Measurements from ENCODE around the gene FBXO7.

FBXO7 gene

GRCh38 chr22:32486656-32487390 is 12.2 kb downstream of the FBXO7 start:
- Histone ChIP-seq H3K27ac (ENCODE audit: low read depth, low read length) (no peak overlapping the region), H3K36me3 (ENCODE audit: control insufficient read depth in 1 of 2, insufficient read depth in 2 of 2, low read length in 2 of 2) (peaks cover 22 to 70% of the 10 kb centered on the region in 2 donors), H3K9me3 (ENCODE audit: control insufficient read depth in 1 of 2, low read length in 2 of 2) (no peaks in the 10 kb centered on the region), H3K4me1 (ENCODE audit: control insufficient read depth in 1 of 2, insufficient read depth in 2 of 2, low read length in 2 of 2) (peaks cover 6 to 14% of the 10 kb centered on the region in 2 donors), H3K9ac (ENCODE audit: low read depth in 1 of 2, low read length in 2 of 2) (no peak overlapping the region), H3K4me3 (ENCODE audit: low read depth in 1 of 2, low read length in 2 of 2) (no peak overlapping the region), H3K27me3 (ENCODE audit: control insufficient read depth in 1 of 2, insufficient read depth in 2 of 2, low read length in 2 of 2) (no peaks in the 10 kb centered on the region)

GRCh38 chr22:32487461-32487860 is 12.8 kb downstream of the FBXO7 start:
- Histone ChIP-seq H3K27me3 (ENCODE audit: control insufficient read depth in 1 of 2, insufficient read depth in 2 of 2, low read length in 2 of 2) (no peaks in the 10 kb centered on the region), H3K4me1 (ENCODE audit: control insufficient read depth in 1 of 2, insufficient read depth in 2 of 2, low read length in 2 of 2) (peaks cover 0 to 7% of the 10 kb centered on the region in 2 donors), H3K9me3 (ENCODE audit: control insufficient read depth in 1 of 2, low read length in 2 of 2) (no peaks in the 10 kb centered on the region), H3K36me3 (ENCODE audit: control insufficient read depth in 1 of 2, insufficient read depth in 2 of 2, low read length in 2 of 2) (peaks cover 29 to 76% of the 10 kb centered on the region in 2 donors), H3K9ac (ENCODE audit: low read depth in 1 of 2, low read length in 2 of 2) (no peak overlapping the region), H3K27ac (ENCODE audit: low read depth, low read length) (no peak overlapping the region), H3K4me3 (ENCODE audit: low read depth in 1 of 2, low read length in 2 of 2) (no peak overlapping the region)

- no peak overlapping the region for H3K9ac ChIP-seq (ENCODE audit: low read depth in 1 of 2, low read length in 2 of 2)
- H3K27ac ChIP-seq (ENCODE audit: low read depth, low read length): no peak overlapping the region
- H3K27me3 ChIP-seq (ENCODE audit: control insufficient read depth in 1 of 2, insufficient read depth in 2 of 2, low read length in 2 of 2): no peaks in the 10 kb centered on the region
- H3K4me3 ChIP-seq (ENCODE audit: low read depth in 1 of 2, low read length in 2 of 2): no peak overlapping the region
- no peaks in the 10 kb centered on the region for H3K9me3 ChIP-seq (ENCODE audit: control insufficient read depth in 1 of 2, low read length in 2 of 2)
- no peaks in the 10 kb centered on the region for H3K4me1 ChIP-seq (ENCODE audit: control insufficient read depth in 1 of 2, insufficient read depth in 2 of 2, low read length in 2 of 2)
- peaks cover 35 to 85% of the 10 kb centered on the region in 2 donors for H3K36me3 ChIP-seq (ENCODE audit: control insufficient read depth in 1 of 2, insufficient read depth in 2 of 2, low read length in 2 of 2)
These were observed 14.8 kb downstream of the FBXO7 start for GRCh38 chr22:32489377-32489776.

GRCh38 chr22:32490279-32490678 is 15.7 kb downstream of the FBXO7 start:
- Histone ChIP-seq H3K4me3 (ENCODE audit: low read depth in 1 of 2, low read length in 2 of 2) (no peak overlapping the region), H3K27ac (ENCODE audit: low read depth, low read length) (no peak overlapping the region), H3K9ac (ENCODE audit: low read depth in 1 of 2, low read length in 2 of 2) (no peak overlapping the region), H3K27me3 (ENCODE audit: control insufficient read depth in 1 of 2, insufficient read depth in 2 of 2, low read length in 2 of 2) (no peaks in the 10 kb centered on the region), H3K36me3 (ENCODE audit: control insufficient read depth in 1 of 2, insufficient read depth in 2 of 2, low read length in 2 of 2) (peaks cover 33 to 85% of the 10 kb centered on the region in 2 donors), H3K4me1 (ENCODE audit: control insufficient read depth in 1 of 2, insufficient read depth in 2 of 2, low read length in 2 of 2) (no peaks in the 10 kb centered on the region), H3K9me3 (ENCODE audit: control insufficient read depth in 1 of 2, low read length in 2 of 2) (no peaks in the 10 kb centered on the region)

GRCh38 chr22:32492111-32492510 is 17.5 kb downstream of the FBXO7 start:
- Histone ChIP-seq H3K4me1 (ENCODE audit: control insufficient read depth in 1 of 2, insufficient read depth in 2 of 2, low read length in 2 of 2) (no peaks in the 10 kb centered on the region), H3K27me3 (ENCODE audit: control insufficient read depth in 1 of 2, insufficient read depth in 2 of 2, low read length in 2 of 2) (no peaks in the 10 kb centered on the region), H3K27ac (ENCODE audit: low read depth, low read length) (no peak overlapping the region), H3K9ac (ENCODE audit: low read depth in 1 of 2, low read length in 2 of 2) (no peak overlapping the region), H3K36me3 (ENCODE audit: control insufficient read depth in 1 of 2, insufficient read depth in 2 of 2, low read length in 2 of 2) (peaks cover 25 to 84% of the 10 kb centered on the region in 2 donors), H3K9me3 (ENCODE audit: control insufficient read depth in 1 of 2, low read length in 2 of 2) (no peaks in the 10 kb centered on the region), H3K4me3 (ENCODE audit: low read depth in 1 of 2, low read length in 2 of 2) (no peak overlapping the region)

- Histone ChIP-seq H3K4me3 (ENCODE audit: low read depth in 1 of 2, low read length in 2 of 2) (no peak overlapping the region), H3K4me1 (ENCODE audit: control insufficient read depth in 1 of 2, insufficient read depth in 2 of 2, low read length in 2 of 2) (no peaks in the 10 kb centered on the region), H3K27ac (ENCODE audit: low read depth, low read length) (no peak overlapping the region), H3K9ac (ENCODE audit: low read depth in 1 of 2, low read length in 2 of 2) (no peak overlapping the region), H3K36me3 (ENCODE audit: control insufficient read depth in 1 of 2, insufficient read depth in 2 of 2, low read length in 2 of 2) (peaks cover 39 to 90% of the 10 kb centered on the region in 2 donors), H3K27me3 (ENCODE audit: control insufficient read depth in 1 of 2, insufficient read depth in 2 of 2, low read length in 2 of 2) (no peaks in the 10 kb centered on the region), H3K9me3 (ENCODE audit: control insufficient read depth in 1 of 2, low read length in 2 of 2) (no peaks in the 10 kb centered on the region)
These were observed 18.9 kb downstream of the FBXO7 start for GRCh38 chr22:32493551-32493950.

GRCh38 chr22:32494971-32495370 is 20.4 kb downstream of the FBXO7 start:
- Histone ChIP-seq H3K27me3 (ENCODE audit: control insufficient read depth in 1 of 2, insufficient read depth in 2 of 2, low read length in 2 of 2) (no peaks in the 10 kb centered on the region), H3K36me3 (ENCODE audit: control insufficient read depth in 1 of 2, insufficient read depth in 2 of 2, low read length in 2 of 2) (peaks cover 39 to 87% of the 10 kb centered on the region in 2 donors), H3K9ac (ENCODE audit: low read depth in 1 of 2, low read length in 2 of 2) (no peak overlapping the region), H3K4me1 (ENCODE audit: control insufficient read depth in 1 of 2, insufficient read depth in 2 of 2, low read length in 2 of 2) (no peaks in the 10 kb centered on the region), H3K4me3 (ENCODE audit: low read depth in 1 of 2, low read length in 2 of 2) (no peak overlapping the region), H3K27ac (ENCODE audit: low read depth, low read length) (no peak overlapping the region), H3K9me3 (ENCODE audit: control insufficient read depth in 1 of 2, low read length in 2 of 2) (no peaks in the 10 kb centered on the region)

- Histone ChIP-seq H3K4me3 (ENCODE audit: low read depth in 1 of 2, low read length in 2 of 2) (no peak overlapping the region), H3K27ac (ENCODE audit: low read depth, low read length) (no peak overlapping the region), H3K36me3 (ENCODE audit: control insufficient read depth in 1 of 2, insufficient read depth in 2 of 2, low read length in 2 of 2) (peaks cover 20 to 46% of the 10 kb centered on the region in 2 donors), H3K9ac (ENCODE audit: low read depth in 1 of 2, low read length in 2 of 2) (no peak overlapping the region), H3K27me3 (ENCODE audit: control insufficient read depth in 1 of 2, insufficient read depth in 2 of 2, low read length in 2 of 2) (no peaks in the 10 kb centered on the region), H3K4me1 (ENCODE audit: control insufficient read depth in 1 of 2, insufficient read depth in 2 of 2, low read length in 2 of 2) (no peaks in the 10 kb centered on the region), H3K9me3 (ENCODE audit: control insufficient read depth in 1 of 2, low read length in 2 of 2) (no peaks in the 10 kb centered on the region)
These were observed 25.1 kb downstream of the FBXO7 start for GRCh38 chr22:32499666-32500065.

- no peaks in the 10 kb centered on the region for H3K27me3 ChIP-seq (ENCODE audit: control insufficient read depth in 1 of 2, insufficient read depth in 2 of 2, low read length in 2 of 2)
- H3K4me3 ChIP-seq (ENCODE audit: low read depth in 1 of 2, low read length in 2 of 2): no peak overlapping the region
- no peaks in the 10 kb centered on the region for H3K4me1 ChIP-seq (ENCODE audit: control insufficient read depth in 1 of 2, insufficient read depth in 2 of 2, low read length in 2 of 2)
- H3K27ac ChIP-seq (ENCODE audit: low read depth, low read length): no peak overlapping the region
- H3K36me3 ChIP-seq (ENCODE audit: control insufficient read depth in 1 of 2, insufficient read depth in 2 of 2, low read length in 2 of 2): peaks cover 19 to 23% of the 10 kb centered on the region in 2 donors
- no peaks in the 10 kb centered on the region for H3K9me3 ChIP-seq (ENCODE audit: control insufficient read depth in 1 of 2, low read length in 2 of 2)
- no peak overlapping the region for H3K9ac ChIP-seq (ENCODE audit: low read depth in 1 of 2, low read length in 2 of 2)
These were observed 27.5 kb downstream of the FBXO7 start for GRCh38 chr22:32501836-32502752.

GRCh38 chr22:32509045-32509444 is 34.4 kb downstream of the FBXO7 start:
- Histone ChIP-seq H3K27ac (ENCODE audit: low read depth, low read length) (no peak overlapping the region), H3K4me3 (ENCODE audit: low read depth in 1 of 2, low read length in 2 of 2) (no peak overlapping the region), H3K27me3 (ENCODE audit: control insufficient read depth in 1 of 2, insufficient read depth in 2 of 2, low read length in 2 of 2) (no peaks in the 10 kb centered on the region), H3K36me3 (ENCODE audit: control insufficient read depth in 1 of 2, insufficient read depth in 2 of 2, low read length in 2 of 2) (no peaks in the 10 kb centered on the region), H3K9me3 (ENCODE audit: control insufficient read depth in 1 of 2, low read length in 2 of 2) (no peaks in the 10 kb centered on the region), H3K4me1 (ENCODE audit: control insufficient read depth in 1 of 2, insufficient read depth in 2 of 2, low read length in 2 of 2) (no peaks in the 10 kb centered on the region), H3K9ac (ENCODE audit: low read depth in 1 of 2, low read length in 2 of 2) (no peak overlapping the region)
